Stimulated activated CD4-positive, alpha-beta T cell treated with anti-CD3 and anti-CD28 coated beads, Interleukin-2, amount 100 ng/mL, for 48 hours (primary cell): ENCODE data around the gene TCF12.
"Not testable (repeated sequence)": the region's sequence is repeated elsewhere in the genome, so short reads cannot be mapped to it uniquely, and the experiment has no call there.

Experiments used
- DNase-seq, 2 donors: peaks; one replicate each; pipeline ENCODE4 v3.0.0-alpha.2; 2020

The TCF12 gene

DNA sequence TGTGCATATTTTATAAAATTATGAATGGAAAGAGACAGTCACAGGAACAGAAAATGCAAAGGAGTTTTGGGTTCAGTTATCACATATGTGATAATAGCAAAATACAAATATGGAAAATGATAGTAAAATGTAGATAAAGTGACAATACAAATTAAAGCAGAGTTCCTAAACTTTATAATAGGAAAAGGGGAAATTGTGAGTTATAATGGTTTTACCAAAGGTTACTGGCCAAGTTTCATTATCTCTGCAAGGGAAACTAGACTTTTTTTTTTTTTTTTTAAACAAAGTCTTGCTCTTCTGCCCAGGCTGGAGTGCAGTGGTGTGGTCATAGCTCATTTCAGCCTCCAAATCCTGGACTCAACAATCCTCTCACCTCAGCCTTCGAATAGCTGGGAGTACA is 229.2 kb downstream of the TCF12 start:
- no peak for DNase-seq

DNA sequence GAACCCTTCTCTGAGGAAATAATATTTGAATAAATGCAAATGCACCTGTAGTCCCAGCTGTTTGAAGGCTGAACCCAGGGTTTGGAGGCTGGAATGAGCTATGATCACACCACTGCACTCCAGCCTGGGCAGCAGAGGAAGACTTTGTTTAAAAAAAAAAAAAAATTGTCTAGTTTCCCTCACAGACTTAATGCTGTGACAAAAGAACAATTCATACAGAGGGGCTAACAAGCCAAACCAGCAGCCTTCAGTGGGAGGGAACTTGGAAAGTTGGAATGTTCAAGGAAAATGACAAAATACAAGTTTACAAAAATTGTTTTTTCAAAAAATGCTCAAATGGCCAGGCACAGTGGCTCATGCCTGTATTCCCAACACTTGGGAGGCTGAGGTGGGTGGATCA is 229.8 kb downstream of the TCF12 start:
- DNase-seq: no peak

DNA sequence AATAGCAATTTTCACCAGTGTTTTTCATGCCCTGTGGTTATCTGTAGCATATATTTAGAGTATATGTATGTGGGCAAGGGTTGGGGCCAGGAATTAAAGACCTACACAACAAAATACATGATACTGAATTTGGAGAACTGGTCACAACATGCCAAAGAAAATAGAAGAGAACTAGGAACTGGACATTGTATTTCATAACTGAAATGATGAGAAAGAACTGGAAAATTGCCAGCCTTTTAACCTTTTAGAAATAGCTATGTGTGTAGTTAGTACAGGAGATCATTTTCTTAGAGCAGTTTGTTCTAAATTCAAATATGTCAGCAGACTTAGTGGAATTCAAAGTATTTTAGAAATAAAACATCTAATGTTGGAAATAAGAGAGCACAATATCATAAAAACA is 230.8 kb downstream of the TCF12 start:
- no peak for DNase-seq

DNA sequence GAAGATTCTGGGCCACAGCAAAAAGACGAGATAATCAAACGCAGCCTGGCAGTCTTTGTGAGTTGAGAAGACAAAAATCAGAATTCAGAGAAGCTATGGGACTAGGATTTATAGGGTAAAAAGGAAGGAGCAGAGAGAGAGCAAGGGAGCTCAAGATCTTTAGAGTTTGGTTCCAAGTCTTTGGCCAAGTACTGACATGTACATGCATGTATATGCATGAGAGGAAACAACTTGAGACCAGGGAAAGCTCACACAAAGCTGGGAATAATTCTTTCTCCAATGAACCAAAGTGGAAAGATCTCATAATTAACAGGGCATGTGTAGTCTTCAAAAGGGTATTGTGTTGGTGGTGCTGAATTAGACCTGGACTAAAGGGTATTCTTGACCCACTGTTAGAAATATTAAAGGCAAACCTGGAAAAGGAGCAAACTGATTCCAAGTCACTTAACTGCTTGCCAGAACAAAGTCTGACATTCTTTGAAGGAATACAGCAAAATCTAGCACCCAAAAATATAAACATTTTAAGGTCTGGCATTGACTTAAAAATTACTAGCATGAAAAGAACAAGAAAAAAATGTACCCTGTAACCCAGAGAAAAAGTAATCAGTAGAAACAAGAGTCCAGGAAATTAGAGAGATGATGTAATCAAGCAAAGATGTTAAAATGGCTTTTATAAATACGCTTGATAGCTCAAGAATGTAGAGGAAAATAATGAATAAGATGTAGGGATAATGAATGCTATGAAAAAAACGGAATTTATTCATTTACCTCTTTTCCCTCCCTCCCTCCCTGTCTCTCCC is 231.8 kb downstream of the TCF12 start:
- no peak for DNase-seq

DNA sequence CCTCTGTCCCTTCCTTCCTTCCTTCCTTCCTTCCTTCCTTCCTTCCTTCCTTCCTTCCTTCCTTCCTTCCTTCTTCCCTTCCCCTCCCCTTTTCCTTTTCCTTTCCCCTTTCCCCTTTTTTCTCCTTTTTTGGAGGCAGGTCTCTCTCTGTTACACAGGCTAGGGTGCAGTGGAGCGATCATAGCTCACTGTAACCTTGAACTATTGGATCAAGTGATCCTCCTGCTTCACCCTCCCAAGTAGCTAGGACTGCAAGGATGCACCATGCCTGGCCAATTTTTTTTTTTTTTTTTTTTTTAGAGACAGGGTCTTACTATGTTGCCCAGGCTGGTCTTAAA is 232.4 kb downstream of the TCF12 start:
- DNase-seq: not testable (repeated sequence)

DNA sequence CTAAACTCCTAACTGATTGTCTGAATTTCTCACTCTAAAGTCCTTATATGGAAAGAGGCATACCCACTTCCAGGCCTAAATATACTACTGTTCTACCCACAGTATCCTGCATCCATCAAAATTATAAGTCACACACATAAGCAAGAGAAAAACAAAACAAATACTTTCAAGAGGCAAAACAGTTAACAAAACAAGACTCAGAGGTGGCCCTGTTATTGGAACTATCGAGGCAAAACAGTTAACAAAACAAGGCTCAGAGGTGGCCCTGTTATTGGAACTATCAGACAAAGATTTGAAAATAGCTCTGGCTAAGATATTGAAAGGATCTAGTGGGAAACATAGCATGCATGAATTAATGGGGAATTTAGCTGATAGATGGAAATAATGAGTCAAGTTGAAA is 233.7 kb downstream of the TCF12 start:
- DNase-seq: no peak

DNA sequence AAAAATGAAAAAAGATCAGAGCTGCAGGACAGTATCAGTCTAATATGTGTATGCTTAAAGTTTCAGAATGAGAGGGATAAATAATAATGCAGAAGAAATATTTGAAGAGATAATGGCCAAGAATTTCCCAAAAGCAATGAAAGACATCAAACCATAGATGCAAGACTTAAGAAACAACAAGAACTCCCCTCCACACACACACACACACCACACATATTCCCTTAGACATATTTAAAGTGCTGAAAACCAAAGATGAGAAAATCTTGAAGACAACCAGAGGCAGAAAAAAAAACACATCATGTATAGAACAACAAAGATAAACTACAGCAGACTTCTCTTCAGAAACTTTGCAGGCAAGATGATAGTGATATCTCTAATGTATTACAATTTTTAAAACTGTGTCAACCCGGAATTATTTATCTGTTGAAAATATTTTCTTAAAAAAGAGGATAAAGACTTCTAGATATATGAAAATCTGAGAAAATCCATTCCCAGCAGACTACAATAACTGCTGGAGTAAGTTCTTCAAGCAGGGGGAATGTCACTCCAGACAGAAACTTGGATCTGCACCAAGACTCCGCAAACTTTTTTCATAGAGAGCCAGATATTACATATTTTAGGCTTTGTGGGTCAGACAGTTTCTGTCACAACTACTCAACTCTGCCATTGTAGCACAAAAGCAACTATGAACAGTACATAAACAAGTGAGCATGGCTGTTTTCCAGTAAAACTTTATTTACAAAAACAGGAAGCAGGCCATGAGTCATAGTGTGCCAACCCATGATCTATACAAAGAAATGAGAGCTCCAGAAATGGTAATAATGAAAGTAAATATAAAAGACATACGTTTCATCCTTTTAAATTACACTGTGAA is 234.5 kb downstream of the TCF12 start:
- no peak for DNase-seq

DNA sequence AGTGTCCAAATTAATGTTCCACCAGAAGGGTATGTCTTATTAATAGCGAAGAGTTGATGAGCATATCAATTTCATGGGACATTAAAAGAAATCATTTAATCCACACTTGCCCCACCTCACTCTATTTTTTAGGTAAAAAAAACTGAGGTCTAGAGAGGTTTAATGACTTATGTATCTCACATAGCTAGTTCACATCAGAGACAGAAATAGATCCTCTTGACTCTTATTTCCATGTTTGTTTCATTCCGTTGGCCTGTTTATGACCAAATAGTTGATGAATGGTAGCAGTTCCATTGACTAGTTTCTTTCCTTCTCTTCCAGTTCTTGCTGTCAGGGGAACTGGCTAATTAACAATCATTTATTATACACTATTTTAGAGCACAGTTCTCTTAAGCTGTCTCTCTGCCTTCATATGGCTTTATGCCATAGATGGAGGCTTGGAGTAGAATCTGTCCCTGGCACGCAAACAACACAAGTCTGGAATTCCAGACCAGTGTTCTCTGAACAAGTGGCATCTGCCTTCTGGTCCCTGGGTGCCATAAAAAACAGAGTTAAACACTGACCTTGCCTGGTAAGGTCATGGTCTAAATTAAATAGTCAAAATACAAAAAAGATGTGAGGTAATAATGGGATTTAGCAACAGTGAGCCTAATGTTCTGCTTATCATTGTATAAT is 237.9 kb downstream of the TCF12 start:
- no peak for DNase-seq

DNA sequence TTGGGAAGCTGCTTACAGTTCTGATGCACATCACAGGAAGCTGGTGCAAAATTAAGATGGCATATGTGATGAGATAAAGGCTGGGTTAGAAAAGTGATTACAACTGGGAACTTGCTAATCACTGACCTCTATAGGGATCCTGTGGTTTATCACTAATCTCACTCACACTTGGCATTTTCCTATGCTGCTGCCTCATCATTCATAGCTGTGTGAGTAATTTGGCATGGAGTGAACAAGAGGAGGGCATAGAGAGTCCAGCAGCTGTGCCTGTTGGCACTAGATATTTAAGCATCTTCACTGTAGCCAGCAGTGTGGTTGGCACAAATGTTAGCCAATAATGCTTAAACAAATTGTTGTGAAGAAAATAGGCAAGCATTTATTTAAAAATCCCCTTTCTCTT is 240.1 kb downstream of the TCF12 start:
- no peak for DNase-seq

DNA sequence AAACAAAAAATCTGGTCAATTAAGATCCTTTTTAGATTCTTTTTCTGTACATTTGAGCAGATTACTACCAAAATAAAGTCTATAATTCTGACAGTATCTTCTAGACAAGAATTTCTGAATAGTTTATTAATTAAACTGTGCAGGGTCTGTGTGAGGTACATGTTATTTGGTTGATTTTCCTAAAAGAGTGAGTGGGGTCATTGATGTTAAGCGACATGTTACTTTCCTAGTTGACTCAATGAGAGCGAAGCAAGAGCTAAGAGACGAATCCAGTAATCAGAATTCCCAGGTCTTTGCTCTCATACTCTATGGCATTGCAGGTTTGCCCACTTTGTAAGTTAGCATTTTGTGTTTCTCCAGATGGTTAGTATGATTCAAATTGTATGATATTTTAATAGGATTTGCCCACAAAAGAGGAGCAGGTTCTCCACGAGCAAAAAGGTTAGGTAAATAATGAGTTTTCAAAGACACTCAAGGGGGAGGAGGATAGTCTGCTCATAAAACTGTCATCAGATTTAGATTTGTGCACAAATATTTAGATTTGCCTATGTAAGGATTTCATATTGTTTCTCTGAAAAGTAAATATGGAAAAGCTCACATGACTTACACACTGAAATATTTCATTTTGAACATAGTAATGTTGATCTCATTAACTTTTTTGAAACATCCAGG is 240.7 kb downstream of the TCF12 start:
- no peak for DNase-seq

DNA sequence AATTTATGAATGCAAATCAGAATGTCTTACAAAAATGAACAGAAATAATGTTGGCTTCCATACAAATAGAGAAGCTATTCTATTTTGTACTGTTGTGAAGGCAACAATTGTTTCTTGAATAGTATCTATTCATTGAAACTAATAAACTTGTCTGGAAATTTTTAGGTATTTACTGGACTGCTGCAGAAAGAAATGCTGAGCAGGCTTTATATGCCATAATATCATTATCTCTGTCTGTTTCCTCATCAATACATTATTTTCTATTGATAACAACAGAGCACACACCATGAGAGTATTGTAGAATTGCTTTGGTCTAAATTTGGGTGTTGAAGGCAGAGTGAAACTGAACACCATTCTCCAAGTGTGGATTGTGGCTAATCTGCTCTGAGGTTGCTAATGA is 241.3 kb downstream of the TCF12 start:
- no peak for DNase-seq

DNA sequence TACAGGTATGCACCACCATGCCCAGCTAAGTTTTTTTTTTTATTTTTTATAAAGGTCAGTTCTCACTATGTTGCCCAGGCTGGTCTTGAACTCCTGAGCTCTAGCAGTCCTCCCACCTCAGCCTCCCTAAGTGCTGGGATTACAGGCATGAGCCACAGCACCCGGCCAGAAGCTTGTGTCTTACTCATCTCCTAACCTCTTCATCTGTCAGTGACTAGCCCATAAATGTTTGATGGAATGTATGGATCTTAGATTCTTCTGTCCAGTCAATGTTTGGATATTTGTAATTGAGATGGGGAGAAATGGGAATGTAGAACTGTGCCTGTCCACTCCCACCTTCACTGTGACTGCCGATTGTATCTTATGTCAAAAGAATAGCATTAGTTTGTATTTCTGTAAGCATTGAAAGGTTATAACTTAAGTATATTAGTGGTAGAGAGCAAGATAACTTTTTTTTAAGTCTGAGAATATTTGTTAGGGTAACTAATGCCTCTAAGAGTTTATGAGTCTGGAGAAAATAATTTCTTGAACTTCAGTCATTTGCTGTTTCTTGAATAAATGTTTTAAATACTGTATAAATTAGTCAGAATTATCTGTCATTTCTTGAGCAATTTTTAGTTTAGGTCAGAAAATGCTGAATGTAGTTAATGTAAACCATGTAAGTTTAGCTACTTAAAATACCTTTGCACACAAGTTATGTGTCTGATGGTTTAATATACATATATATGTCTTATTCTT is 242.5 kb downstream of the TCF12 start:
- no peak for DNase-seq

DNA sequence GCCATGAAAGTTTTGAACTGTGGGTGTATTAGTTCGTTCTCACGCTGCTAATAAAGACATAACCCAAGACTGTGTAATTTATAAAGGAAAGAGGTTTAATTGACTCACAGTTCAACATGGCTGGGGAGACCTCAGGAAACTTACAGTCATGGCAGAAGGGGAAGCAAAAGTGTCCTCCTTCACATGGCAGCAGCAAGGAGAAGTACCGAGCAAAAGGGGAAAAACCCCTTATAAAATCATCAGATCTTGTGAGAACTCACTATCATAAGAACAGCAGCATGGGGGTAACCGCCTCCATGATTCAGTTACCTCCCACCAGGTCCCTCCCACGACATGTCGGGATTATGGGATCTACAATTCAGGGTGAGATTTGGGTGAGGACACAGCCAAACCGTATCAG is 245.8 kb downstream of the TCF12 start:
- not testable (repeated sequence) for DNase-seq

DNA sequence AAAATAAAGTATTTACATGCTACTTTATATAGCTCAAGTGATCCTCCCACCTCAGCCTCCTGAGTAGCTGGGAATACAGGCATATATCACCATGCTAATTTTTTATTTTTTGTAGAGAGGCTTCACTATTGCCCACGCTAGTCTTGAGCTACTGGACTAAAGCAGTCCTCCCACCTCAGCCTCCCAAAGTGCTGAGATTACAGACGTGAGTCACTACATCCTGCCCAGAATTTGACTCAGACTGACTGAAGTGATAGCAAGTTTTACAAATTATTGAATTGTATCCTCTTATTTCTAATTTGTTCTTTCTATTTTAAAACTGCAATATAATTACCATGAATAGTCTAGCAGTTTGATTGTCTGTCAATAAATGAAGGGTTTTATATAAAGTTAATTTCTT is 247.5 kb downstream of the TCF12 start:
- no peak for DNase-seq

DNA sequence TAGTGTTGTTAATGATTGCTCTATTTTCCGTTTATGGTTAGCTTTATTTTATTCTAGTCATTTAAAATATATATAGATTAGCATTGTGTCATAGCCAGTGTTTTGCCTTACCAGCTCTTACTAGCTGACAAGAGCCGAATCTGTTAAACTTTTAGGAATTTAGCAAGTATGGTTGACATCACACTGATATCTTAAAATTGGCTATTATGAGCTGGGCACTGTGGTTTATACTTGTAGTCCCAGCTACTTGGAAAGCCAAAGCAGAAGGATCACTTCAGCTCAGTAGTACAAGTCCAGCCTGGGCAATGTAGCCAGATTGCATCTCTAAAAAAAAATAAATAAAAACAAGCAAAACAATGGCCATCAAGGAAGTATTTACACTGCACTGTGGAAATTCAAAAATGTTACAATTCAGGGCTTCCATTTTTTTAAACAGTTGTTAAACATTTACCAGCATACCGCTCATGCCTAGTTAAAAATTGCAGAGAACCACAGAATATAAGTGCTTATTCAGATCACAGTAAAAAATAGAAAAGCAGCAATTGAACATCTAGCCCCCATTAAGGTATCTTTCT is 249.5 kb downstream of the TCF12 start:
- DNase-seq: no peak

DNA sequence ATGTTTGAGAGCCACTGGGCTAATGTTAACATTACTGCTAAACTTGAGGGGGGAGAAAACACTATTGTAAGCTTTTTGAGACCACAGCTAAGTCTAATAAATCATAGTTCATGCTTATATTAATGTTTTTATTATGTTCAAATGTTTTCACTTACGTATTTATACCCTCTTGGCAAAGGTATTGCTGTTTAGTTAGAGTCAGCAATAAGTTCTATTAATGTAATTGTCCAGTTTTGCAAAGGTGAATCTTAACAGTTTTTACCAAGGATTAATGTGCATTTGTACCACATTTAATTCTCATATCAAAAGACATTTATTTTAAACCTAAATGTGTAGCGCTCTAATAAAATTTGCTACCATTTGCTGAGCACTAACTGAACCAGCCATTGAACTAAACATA is 251.2 kb downstream of the TCF12 start:
- no peak for DNase-seq

DNA sequence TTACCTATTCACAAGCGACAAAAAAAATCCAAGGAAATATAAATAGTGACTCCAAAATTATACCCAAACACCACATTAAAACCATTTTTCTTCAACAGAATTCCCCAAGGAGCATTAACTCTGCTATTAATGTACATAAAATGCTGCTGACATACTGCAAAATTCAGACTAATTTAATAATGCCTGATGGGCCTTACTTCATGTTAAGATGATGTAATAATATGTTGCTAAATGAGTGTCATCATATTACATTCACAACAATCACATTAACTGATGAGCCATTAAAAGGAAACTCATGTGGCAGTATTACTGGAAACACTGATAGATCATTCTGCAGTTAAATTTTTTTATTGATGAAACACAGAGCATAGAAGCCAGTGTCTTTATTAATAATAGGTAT is 253.0 kb downstream of the TCF12 start:
- no peak for DNase-seq

DNA sequence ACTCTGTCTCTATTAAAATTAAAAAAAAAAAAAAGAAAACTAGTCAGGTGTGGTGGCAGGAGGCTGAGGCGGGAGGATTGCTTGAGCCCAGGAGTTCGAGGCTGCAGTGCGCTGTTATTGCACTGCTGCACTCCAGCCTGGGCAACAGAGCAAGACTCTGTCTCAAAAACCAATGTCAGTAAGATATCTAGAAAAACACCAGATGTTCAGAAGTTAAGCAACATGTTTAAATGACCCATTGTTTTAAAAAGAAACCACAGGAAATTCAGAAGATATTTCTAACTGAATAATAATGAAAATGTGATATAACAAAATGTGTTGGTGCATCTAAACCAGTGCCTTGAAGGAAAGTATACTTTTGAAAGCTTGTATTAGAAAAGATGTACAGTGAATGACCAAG is 254.5 kb downstream of the TCF12 start:
- DNase-seq: no peak

DNA sequence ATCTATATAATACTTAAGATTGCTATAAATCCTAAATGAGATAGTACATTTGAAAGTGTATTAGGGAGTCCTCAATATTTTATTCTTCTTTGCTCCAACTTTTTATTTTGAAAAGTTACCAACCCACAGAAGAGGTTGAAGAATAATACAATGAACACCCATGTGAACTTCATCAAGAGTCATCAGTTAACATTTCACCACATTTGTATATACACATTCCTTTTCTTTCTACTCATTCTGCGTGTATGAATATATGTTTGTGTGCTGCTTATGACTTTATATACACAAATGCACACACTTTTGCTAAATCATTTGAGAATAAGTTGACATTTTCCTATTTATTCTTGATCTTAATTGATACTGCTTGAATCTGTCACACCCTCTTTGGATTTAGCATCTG is 264.6 kb downstream of the TCF12 start:
- no peak for DNase-seq

DNA sequence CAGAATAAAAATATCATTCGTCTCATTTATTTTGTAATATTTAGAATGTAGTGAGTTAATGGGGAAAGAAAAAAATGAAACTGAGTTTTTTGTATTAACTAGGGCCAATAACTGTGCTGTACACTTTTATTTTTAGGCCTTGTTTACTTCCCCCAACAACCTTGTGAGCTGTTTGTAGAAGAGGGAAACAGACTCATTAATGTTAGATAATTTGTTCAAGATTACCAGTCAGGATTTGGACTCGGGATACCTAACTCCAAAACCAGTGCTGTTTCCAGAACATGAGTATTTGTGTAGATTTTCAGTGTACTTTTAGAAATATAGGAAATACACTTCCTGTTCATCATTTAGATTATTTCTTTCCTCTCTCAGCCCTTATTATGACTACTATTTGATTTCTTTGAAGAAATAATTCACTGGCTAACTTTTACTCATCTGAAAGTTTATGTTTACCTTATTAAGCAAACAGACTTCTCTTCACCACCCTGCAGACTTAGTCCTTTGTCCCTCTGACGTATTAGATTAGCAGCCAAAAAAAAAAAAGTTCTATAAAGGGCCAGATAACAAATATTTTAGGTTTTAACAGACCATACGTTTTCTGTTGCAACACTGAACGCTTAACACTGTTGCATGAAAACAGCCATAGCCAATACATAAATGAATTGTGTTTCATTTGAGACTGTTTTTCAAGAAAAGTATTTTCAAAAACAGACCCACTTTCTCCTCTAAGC is 265.3 kb downstream of the TCF12 start:
- no peak for DNase-seq

DNA sequence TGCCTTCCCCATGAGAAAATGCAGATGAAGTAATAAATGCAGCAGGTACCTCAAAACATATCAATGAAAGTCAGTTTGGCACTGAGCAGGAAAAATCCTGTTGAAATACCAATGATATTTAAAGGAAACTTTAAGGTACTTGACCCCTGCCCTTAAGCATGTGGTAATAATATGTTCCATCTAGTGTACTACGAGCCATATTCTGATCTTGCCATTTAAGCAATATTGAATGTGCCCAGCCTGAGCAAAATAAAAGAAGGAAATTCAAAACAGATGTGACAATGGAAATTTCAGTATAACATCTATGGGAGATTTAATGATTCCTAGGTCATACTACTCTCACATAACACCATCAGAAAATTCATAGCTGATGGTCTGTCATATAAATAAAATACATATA is 266.1 kb downstream of the TCF12 start:
- no peak for DNase-seq
